ENCODE data around the gene PLXNA2. TPM values are rescaled to one million over a fixed set of nuclear protein-coding genes. Genes with fewer than 3 reads are reported as not detected.

Gene PLXNA2
- total RNA-seq, 1 experiment from 2014 or later: 0.89 TPM

DNA sequence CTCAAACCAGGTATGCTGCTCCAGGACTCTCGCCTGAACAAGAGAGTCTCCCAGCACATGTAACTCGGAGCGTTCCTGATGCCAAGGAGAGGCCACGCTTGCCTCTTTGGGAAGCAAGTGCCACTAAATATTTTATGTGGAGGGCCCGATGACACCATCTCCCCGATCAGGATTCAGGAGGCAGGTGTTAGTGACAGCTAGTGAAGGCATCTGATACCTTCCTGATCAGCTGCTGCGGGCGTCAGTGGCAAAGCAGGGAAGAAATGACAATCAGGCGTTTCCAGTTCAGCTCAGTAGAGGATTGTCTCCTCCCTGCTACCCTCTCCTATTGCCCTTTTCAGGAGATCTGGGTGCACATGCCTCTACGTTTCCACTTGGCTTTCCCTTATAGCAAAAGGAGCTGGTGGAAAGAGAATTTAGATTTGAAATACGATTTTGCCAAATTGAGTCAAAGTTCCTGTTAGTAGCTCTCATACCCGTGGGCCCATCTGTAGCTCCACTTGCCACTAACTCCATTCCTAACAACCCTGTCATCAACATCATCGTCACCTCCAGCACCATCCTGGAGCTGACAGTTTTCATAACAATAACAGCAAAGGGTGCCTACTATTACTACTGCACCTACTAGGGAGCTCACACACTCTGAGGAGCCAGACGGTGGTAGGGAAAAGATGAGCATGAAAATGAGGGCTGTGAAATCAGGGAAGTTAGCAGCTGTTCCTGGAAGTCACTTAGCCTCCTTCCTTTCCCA is 21.6 kb downstream of the PLXNA2 start:
- CTCF ChIA-PET: no interaction called here

More for the DNA sequence above, 21.6 kb downstream of the PLXNA2 start:
- H3K9me3 ChIP-seq (ENCODE audit: control insufficient read depth in 1 of 2, insufficient read depth in 1 of 2, low read depth in 1 of 2, low read length in 2 of 2): no peaks in the 10 kb centered on the region
- no peaks in the 10 kb centered on the region for H3K79me2 ChIP-seq (ENCODE audit: insufficient read depth, low read length)
- RAD21 ChIA-PET (ENCODE audit: low non-redundant PET in 1 of 2, low total read pairs in 2 of 2, uncharacterized antibody in 2 of 2, unreplicated experiment in 2 of 2): no interaction called here
- H4K20me1 ChIP-seq (ENCODE audit: insufficient read depth): no peaks in the 10 kb centered on the region
- no peak overlapping the region for H3K4me2 ChIP-seq (ENCODE audit: low read length)
- H3K4me1 ChIP-seq (ENCODE audit: control insufficient read depth in 1 of 2, insufficient read depth in 2 of 2, low read length in 2 of 2): peaks cover 0 to 12% of the 10 kb centered on the region in 2 experiments; a peak in 2 of 4 replicates
- no peak for ATAC-seq
- POLR2A ChIA-PET: no interaction called here
- no peaks in the 10 kb centered on the region for H3K36me3 ChIP-seq (ENCODE audit: control insufficient read depth in 1 of 2, insufficient read depth in 2 of 2, low read length in 2 of 2)
- H3K4me3 ChIP-seq (replicated peaks in 1 of 2; ENCODE audit: low read depth in 1 of 2, low read length in 2 of 2): no peak overlapping the region
- intact Hi-C loops (cut with micrococcal nuclease): no loop called here
- TF ChIP-seq CEBPB (IDR thresholded peaks at IDR 0.05; ENCODE audit: low read depth): no peak
- no peak for TF ChIP-seq ELF1 (IDR thresholded peaks at IDR 0.05; ENCODE audit: borderline replicate concordance, low read depth)
- TF ChIP-seq, protein P1, sequence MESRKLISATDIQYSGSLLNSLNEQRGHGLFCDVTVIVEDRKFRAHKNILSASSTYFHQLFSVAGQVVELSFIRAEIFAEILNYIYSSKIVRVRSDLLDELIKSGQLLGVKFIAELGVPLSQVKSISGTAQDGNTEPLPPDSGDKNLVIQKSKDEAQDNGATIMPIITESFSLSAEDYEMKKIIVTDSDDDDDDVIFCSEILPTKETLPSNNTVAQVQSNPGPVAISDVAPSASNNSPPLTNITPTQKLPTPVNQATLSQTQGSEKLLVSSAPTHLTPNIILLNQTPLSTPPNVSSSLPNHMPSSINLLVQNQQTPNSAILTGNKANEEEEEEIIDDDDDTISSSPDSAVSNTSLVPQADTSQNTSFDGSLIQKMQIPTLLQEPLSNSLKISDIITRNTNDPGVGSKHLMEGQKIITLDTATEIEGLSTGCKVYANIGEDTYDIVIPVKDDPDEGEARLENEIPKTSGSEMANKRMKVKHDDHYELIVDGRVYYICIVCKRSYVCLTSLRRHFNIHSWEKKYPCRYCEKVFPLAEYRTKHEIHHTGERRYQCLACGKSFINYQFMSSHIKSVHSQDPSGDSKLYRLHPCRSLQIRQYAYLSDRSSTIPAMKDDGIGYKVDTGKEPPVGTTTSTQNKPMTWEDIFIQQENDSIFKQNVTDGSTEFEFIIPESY (IDR thresholded peaks at IDR 0.05; ENCODE audit: extremely low read depth, insufficient replicate concordance, low read length): no peak
- no peak for TF ChIP-seq FOSL1 (IDR thresholded peaks at IDR 0.05; ENCODE audit: low read depth)
- TF ChIP-seq RAD21 (IDR thresholded peaks at IDR 0.05; ENCODE audit: low read depth): no peak
- no peak for TF ChIP-seq POLR2A (IDR thresholded peaks at IDR 0.05; ENCODE audit: borderline replicate concordance, extremely low read depth, insufficient read depth, insufficient read length)
- TF ChIP-seq, protein P2, sequence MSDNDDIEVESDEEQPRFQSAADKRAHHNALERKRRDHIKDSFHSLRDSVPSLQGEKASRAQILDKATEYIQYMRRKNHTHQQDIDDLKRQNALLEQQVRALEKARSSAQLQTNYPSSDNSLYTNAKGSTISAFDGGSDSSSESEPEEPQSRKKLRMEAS (IDR thresholded peaks at IDR 0.05): no peak
- TF ChIP-seq, protein P3, sequence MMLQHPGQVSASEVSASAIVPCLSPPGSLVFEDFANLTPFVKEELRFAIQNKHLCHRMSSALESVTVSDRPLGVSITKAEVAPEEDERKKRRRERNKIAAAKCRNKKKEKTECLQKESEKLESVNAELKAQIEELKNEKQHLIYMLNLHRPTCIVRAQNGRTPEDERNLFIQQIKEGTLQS (IDR thresholded peaks at IDR 0.05): no peak
- no peak for TF ChIP-seq POLR2AphosphoS5 (IDR thresholded peaks at IDR 0.05; ENCODE audit: low read depth, low read length)
- no peak for TF ChIP-seq JUND (IDR thresholded peaks at IDR 0.05)
- TF ChIP-seq EGR1 (IDR thresholded peaks at IDR 0.05; ENCODE audit: low read depth): no peak
- TF ChIP-seq TCF7L2 (IDR thresholded peaks at IDR 0.05; ENCODE audit: borderline replicate concordance, extremely low read depth, insufficient read depth, insufficient read length): no peak
- TF ChIP-seq SIN3A (IDR thresholded peaks at IDR 0.05; ENCODE audit: low read depth): no peak
- TF ChIP-seq ZNF274 (IDR thresholded peaks at IDR 0.05; ENCODE audit: low read depth, low read length): no peak
- TF ChIP-seq, protein P4, sequence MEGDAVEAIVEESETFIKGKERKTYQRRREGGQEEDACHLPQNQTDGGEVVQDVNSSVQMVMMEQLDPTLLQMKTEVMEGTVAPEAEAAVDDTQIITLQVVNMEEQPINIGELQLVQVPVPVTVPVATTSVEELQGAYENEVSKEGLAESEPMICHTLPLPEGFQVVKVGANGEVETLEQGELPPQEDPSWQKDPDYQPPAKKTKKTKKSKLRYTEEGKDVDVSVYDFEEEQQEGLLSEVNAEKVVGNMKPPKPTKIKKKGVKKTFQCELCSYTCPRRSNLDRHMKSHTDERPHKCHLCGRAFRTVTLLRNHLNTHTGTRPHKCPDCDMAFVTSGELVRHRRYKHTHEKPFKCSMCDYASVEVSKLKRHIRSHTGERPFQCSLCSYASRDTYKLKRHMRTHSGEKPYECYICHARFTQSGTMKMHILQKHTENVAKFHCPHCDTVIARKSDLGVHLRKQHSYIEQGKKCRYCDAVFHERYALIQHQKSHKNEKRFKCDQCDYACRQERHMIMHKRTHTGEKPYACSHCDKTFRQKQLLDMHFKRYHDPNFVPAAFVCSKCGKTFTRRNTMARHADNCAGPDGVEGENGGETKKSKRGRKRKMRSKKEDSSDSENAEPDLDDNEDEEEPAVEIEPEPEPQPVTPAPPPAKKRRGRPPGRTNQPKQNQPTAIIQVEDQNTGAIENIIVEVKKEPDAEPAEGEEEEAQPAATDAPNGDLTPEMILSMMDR (IDR thresholded peaks at IDR 0.05 in 2 of 3, conservative IDR thresholded peaks at IDR 0.05 in 1 of 3; ENCODE audit: borderline replicate concordance in 1 of 3, insufficient read depth in 1 of 3, low read depth in 2 of 3, low read length in 2 of 3): no peak
- TF ChIP-seq ZFX (IDR thresholded peaks at IDR 0.05): no peak
- no peak for TF ChIP-seq CBX3 (IDR thresholded peaks at IDR 0.05; ENCODE audit: low read depth)
- no peak for TF ChIP-seq EZH2 (IDR thresholded peaks at IDR 0.05)
- H2AFZ ChIP-seq (ENCODE audit: low read depth, low read length, poor library complexity, severe bottlenecking): no peak overlapping the region
- H3K27ac ChIP-seq (ENCODE audit: low read depth, low read length): no peak overlapping the region
- H3K9me2 ChIP-seq (ENCODE audit: insufficient read depth): no peaks in the 10 kb centered on the region
- no peak for DNase-seq (ENCODE audit: low read depth, low spot score)
- no peak overlapping the region for H3K9ac ChIP-seq (ENCODE audit: low read length)
- BruUV-seq (replicated peaks): no TSS peak
- peaks cover 4% of the 10 kb centered on the region for H3K27me3 ChIP-seq (ENCODE audit: insufficient read depth, low read length)

Data from HCT116 (cell line).